ENCODE results near the gene BPIFB4.

GRCh38 chr20:33127422-33128097 lies 48.1 kb downstream of the BPIFB4 start:
- no peak for TF ChIP-seq ZNF121 (CRISPR knock-in tag; conservative IDR thresholded peaks at IDR 0.05)
- TF ChIP-seq POLR2A (conservative IDR thresholded peaks at IDR 0.05) = no peak
- TF ChIP-seq SRF (CRISPR knock-in tag; IDR thresholded peaks at IDR 0.05) = no peak
- no peak for TF ChIP-seq CTCF (IDR thresholded peaks at IDR 0.05 in 2 of 3, conservative IDR thresholded peaks at IDR 0.05 in 1 of 3; ENCODE audit: insufficient read depth in 2 of 3, low read depth in 1 of 3, low read length in 3 of 3)
- no peak for TF ChIP-seq MYC (IDR thresholded peaks at IDR 0.05; ENCODE audit: low read depth, low read length)
- no peak for TF ChIP-seq MYC (CRISPR knock-in tag; IDR thresholded peaks at IDR 0.05; ENCODE audit: borderline replicate concordance, low read depth)
- TF ChIP-seq ZNF592 (IDR thresholded peaks at IDR 0.05) = no peak
- no peak for TF ChIP-seq MYNN (IDR thresholded peaks at IDR 0.05)
- no peak for TF ChIP-seq MYNN (CRISPR knock-in tag; IDR thresholded peaks at IDR 0.05)

All from K562 (cell line).